IMR-90 (cell line): ENCODE measurements around the gene SPAG16. TPM values are rescaled to one million over a fixed set of nuclear protein-coding genes. Genes with fewer than 3 reads are reported as not detected.

Source experiments
- ATAC-seq: fragments of 200-7000 bp; cut with Tn5 transposase; 2 replicates; pipeline ENCODE4 v1.9.1; 2020; ENCODE audit warnings: low read depth, mild to moderate bottlenecking, moderate library complexity
- BruUV-seq: library from RNA; stranded (reverse); fragments of 400-500 nt; replicated peaks from 2 replicates; lab custom pipeline; 2021; lab: Mats Ljungman, UMichigan
- CTCF ChIA-PET: fragments of 300-600 bp; formaldehyde crosslinking; extraction: SDS; loops from one replicate; lab custom pipeline; 2021; ENCODE audit warnings: antibody characterized with exemption; lab: Yijun Ruan, JAX
- POLR2A ChIA-PET: fragments of 300-600 bp; sonication (Branson Sonifier 250); formaldehyde crosslinking; loops from one replicate; lab custom pipeline; 2022; ENCODE audit warnings: antibody characterized with exemption; ENCODE audit not compliant: unreplicated experiment; lab: Charles Lee
- DNase-seq: peaks from one replicate; pipeline ENCODE4 v3.0.0; 2013
- H2AFZ ChIP-seq: replicated peaks from 2 replicates; pipeline ENCODE3; 2013; ENCODE audit warnings: low read length, mild to moderate bottlenecking; ENCODE audit not compliant: poor library complexity
- H2AK5ac ChIP-seq: 2 replicates; pipeline ENCODE4 v1.6.1; 2013; ENCODE audit warnings: low read depth, low read length, inconsistent platforms
- H2AK9ac ChIP-seq: replicated peaks from 2 replicates; pipeline ENCODE3; 2013; ENCODE audit warnings: mild to moderate bottlenecking, low read depth, low read length, moderate library complexity; ENCODE audit not compliant: poor library complexity
- H2BK120ac ChIP-seq: 2 replicates; pipeline ENCODE4 v1.6.1; 2013; ENCODE audit warnings: low read depth, low read length, inconsistent platforms
- H2BK15ac ChIP-seq: 3 replicates; pipeline ENCODE4 v1.6.1; 2013; ENCODE audit warnings: low read depth, low read length, inconsistent platforms
- H2BK20ac ChIP-seq: 2 replicates; pipeline ENCODE4 v1.6.1; 2013; ENCODE audit warnings: low read depth, mild to moderate bottlenecking, inconsistent platforms, low read length, moderate library complexity
- H2BK5ac ChIP-seq: 2 replicates; pipeline ENCODE4 v1.6.1; 2013; ENCODE audit warnings: mild to moderate bottlenecking, low read depth, low read length, inconsistent platforms; ENCODE audit not compliant: poor library complexity, severe bottlenecking
- H3K14ac ChIP-seq: replicated peaks from 2 replicates; pipeline ENCODE4 v1.6.1; 2013; ENCODE audit warnings: low read depth, low read length, inconsistent platforms
- H3K18ac ChIP-seq: 2 replicates; pipeline ENCODE4 v1.6.1; 2013; ENCODE audit warnings: low read depth, low read length, control low read depth
- H3K23ac ChIP-seq: 2 replicates; pipeline ENCODE4 v1.6.1; 2013; ENCODE audit warnings: low read depth, low read length, inconsistent platforms
- H3K27ac ChIP-seq: 2 replicates; pipeline ENCODE4 v1.5.1; 2013; ENCODE audit warnings: mild to moderate bottlenecking, control low read depth, low read length; ENCODE audit not compliant: insufficient read depth
- H3K27me3 ChIP-seq: 2 replicates; pipeline ENCODE4 v1.6.1; 2013; ENCODE audit warnings: low read length; ENCODE audit not compliant: control insufficient read depth, insufficient read depth
- H3K36me3 ChIP-seq: 2 replicates; pipeline ENCODE4 v1.6.1; 2013; ENCODE audit warnings: low read length, mixed read lengths; ENCODE audit not compliant: control insufficient read depth, insufficient read depth
- H3K4ac ChIP-seq: 2 replicates; pipeline ENCODE4 v1.6.1; 2013; ENCODE audit warnings: low read depth, low read length, inconsistent platforms
- H3K4me1 ChIP-seq: 2 replicates; pipeline ENCODE4 v1.6.1; 2013; ENCODE audit warnings: low read length, mixed read lengths; ENCODE audit not compliant: control insufficient read depth, insufficient read depth
- H3K4me2 ChIP-seq: 2 replicates; pipeline ENCODE4 v1.6.1; 2013; ENCODE audit warnings: low read depth, mild to moderate bottlenecking, control low read depth, low read length, moderate library complexity
- H3K4me3 ChIP-seq: 2 replicates; pipeline ENCODE4 v1.5.1; 2013; ENCODE audit warnings: low read depth, mild to moderate bottlenecking, control low read depth, low read length, moderate library complexity; ENCODE audit not compliant: insufficient read depth
- H3K56ac ChIP-seq: 2 replicates; pipeline ENCODE4 v1.6.1; 2013; ENCODE audit warnings: low read length, inconsistent platforms; ENCODE audit not compliant: insufficient read depth; ENCODE audit errors: extremely low read depth
- H3K79me1 ChIP-seq, 2 experiments: 2 replicates each; pipeline ENCODE4 v1.6.1; 2013; ENCODE audit warnings: low read length in 2 of 2, inconsistent platforms in 1 of 2, low read depth in 1 of 2
- H3K9ac ChIP-seq: 2 replicates; pipeline ENCODE4 v1.6.1; 2013; ENCODE audit warnings: low read depth, low read length, control low read depth
- H3K9me1 ChIP-seq: 2 replicates; pipeline ENCODE4 v1.6.1; 2013; ENCODE audit warnings: low read length, inconsistent platforms; ENCODE audit not compliant: insufficient read depth
- H3K9me3 ChIP-seq: 2 replicates; pipeline ENCODE4 v1.6.1; 2013; ENCODE audit warnings: low read length; ENCODE audit not compliant: control insufficient read depth, insufficient read depth
- H4K20me1 ChIP-seq: 2 replicates; pipeline ENCODE4 v1.6.1; 2013; ENCODE audit warnings: low read length, inconsistent platforms; ENCODE audit not compliant: insufficient read depth
- H4K5ac ChIP-seq: 2 replicates; pipeline ENCODE4 v1.6.1; 2013; ENCODE audit warnings: mild to moderate bottlenecking, low read depth, low read length, control low read depth
- H4K8ac ChIP-seq, 2 experiments: 2 replicates each; pipeline ENCODE4 v1.6.1; 2013; ENCODE audit warnings: low read depth in 2 of 2, low read length in 2 of 2, control low read depth in 1 of 2, inconsistent platforms in 1 of 2
- H4K91ac ChIP-seq: 2 replicates; pipeline ENCODE4 v1.6.1; 2013; ENCODE audit warnings: low read depth, low read length, inconsistent platforms; ENCODE audit not compliant: insufficient read depth
- BHLHE40 ChIP-seq: fragments of 150-350 bp; IDR thresholded peaks from 2 replicates; pipeline ENCODE4 v1.6.1; 2016; ENCODE audit warnings: mild to moderate bottlenecking, low read depth, low read length
- WGBS, 2 experiments: methylation state at CpG; one replicate each; pipeline versions ENCODE4 v1.1.5 to v1.1.7; 2013; ENCODE audit warnings: missing lambda C conversion rate in 2 of 2; ENCODE audit not compliant: insufficient read length in 1 of 2; ENCODE audit errors: extremely low coverage in 2 of 2; 5-methylcytosine and 5-hydroxymethylcytosine counted together
- dilution Hi-C: fragments of 300-500 bp; cut with HindIII; formaldehyde crosslinking; loops from one replicate; pipeline ENCODE4 v1.14.3; 2018; ENCODE audit warnings: low sequenced_read_pairs; ENCODE audit not compliant: unreplicated experiment
- in situ Hi-C: fragments of 300-500 bp; cut with MboI; formaldehyde crosslinking; loops from 3 replicates; pipeline ENCODE4 v1.14.3; 2019; ENCODE audit warnings: low sequenced_read_pairs, inconsistent platforms, mixed read lengths
- intact Hi-C: fragments of 100-400 bp; cut with micrococcal nuclease; formaldehyde crosslinking; loops from 2 replicates; pipeline ENCODE4 v1.10.0; 2022
- polyA plus RNA-seq, 3 experiments: library from polyadenylated mRNA; depleted of rRNA; stranded (reverse); fragments of >200 nt; gene quantifications; 2 replicates each; pipeline ENCODE4 v1.2.3, GENCODE V29; 2012; ENCODE audit warnings: low replicate concordance in 1 of 3
- total RNA-seq: library from RNA; depleted of rRNA; stranded (reverse); fragments of >200 nt; gene quantifications from 2 replicates; pipeline ENCODE4 v1.2.3, GENCODE V29; 2012

SPAG16 gene
- total and polyA plus RNA-seq, 2 of the 4 experiments (the other 2 are of a cell fraction) = 7.3 to 13.5 TPM

GRCh38 chr2:213863541-213863940 lies 579.3 kb downstream of the SPAG16 start:
- ChIA-PET POLR2A (no interaction called here), CTCF (no interaction called here)
- H3K79me1 ChIP-seq = no peaks in the 10 kb centered on the region
- in situ Hi-C loops (no loop called here), intact Hi-C loops (no loop called here), dilution Hi-C loops (no loop called here)
- no peak overlapping the region for H2AK5ac ChIP-seq
- H3K23ac ChIP-seq = no peak overlapping the region
- H3K4me3 ChIP-seq = no peak overlapping the region
- no TSS peak for BruUV-seq
- no peak overlapping the region for H3K18ac ChIP-seq
- H3K4ac ChIP-seq = no peak overlapping the region
- no peak overlapping the region for H4K8ac ChIP-seq
- no peaks in the 10 kb centered on the region for H3K4me1 ChIP-seq
- H2BK15ac ChIP-seq = no peak overlapping the region
- H2BK120ac ChIP-seq = no peak overlapping the region
- no peak overlapping the region for H3K14ac ChIP-seq
- H4K5ac ChIP-seq = no peak overlapping the region
- no peak overlapping the region for H3K9ac ChIP-seq
- no peaks in the 10 kb centered on the region for H4K20me1 ChIP-seq
- DNase-seq (no peak), ATAC-seq (no peak)
- no peak overlapping the region for H2AK9ac ChIP-seq
- H3K36me3 ChIP-seq = no peaks in the 10 kb centered on the region
- no peak overlapping the region for H2BK5ac ChIP-seq
- no peak overlapping the region for H3K4me2 ChIP-seq
- no peak overlapping the region for H2BK20ac ChIP-seq
- WGBS, 2 experiments = no CpG with 5 or more reads among the region's 3 CpGs
- no peak for TF ChIP-seq BHLHE40
- no peak overlapping the region for H4K91ac ChIP-seq
- no peak overlapping the region for H2AFZ ChIP-seq
- H3K27ac ChIP-seq = no peak overlapping the region
- H3K9me1 ChIP-seq = no peaks in the 10 kb centered on the region
- no peaks in the 10 kb centered on the region for H3K27me3 ChIP-seq
- H3K9me3 ChIP-seq = no peaks in the 10 kb centered on the region
- H3K56ac ChIP-seq = no peak overlapping the region
